ENCODE results near the gene ACOT8. TPM values are rescaled to one million over a fixed set of nuclear protein-coding genes. Genes with fewer than 3 reads are reported as not detected.
A peak's percentile ranks its signal among the peaks of the same experiment; 100 is the strongest.

The ACOT8 gene
- total and polyA plus RNA-seq, 9 of the 15 experiments (the other 6 are each of a cell fraction or from before 2014, with no cell fraction given), result 8.2 to 46.7 (median 20.7) TPM

- TF ChIP-seq MGA (IDR thresholded peaks at IDR 0.05), result 0 out of 2 replicates have a peak, but pooled peaks have one; percentile 16
These were observed 46.8 kb downstream of the ACOT8 start (continued) for GRCh38 chr20:45810191-45810970.

All from K562 (cell line).